ENCODE data around the gene IMPA2.

DNA sequence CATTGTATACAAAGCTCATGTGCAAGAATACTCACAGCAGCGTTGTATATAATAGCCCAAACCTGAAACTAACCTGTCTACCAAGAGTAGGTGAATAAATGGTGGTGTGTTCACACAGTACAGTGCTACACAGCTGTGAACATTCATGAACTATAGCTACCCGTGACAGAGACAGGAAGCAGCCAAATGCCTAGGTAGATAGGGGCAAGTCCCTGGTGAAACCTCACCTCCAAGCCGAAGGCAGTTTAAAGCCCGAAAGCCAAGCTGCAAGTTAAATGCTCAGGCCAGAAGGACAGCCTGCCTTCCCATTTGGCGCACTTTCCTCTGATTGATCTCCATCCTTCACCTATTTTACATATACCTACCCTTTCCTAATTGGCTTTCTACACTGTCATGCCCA lies 36.5 kb upstream of the IMPA2 start:
- TF ChIP-seq POLR2A (IDR thresholded peaks at IDR 0.05) = no peak
- no peak for TF ChIP-seq EP300 (IDR thresholded peaks at IDR 0.05)

Data from gastroesophageal sphincter (tissue), 2 donors.